ENCODE results near the gene PGAP3.

Gene PGAP3

GRCh38 chr17:39688945-39689344, 1.1 kb upstream of the PGAP3 start:
- DNase-seq (ENCODE audit: low spot score): no peak
- Histone ChIP-seq H3K4me3 (peak overlapping the region; percentile 90), H3K27ac (no peak overlapping the region)
- no peak for TF ChIP-seq CTCF (IDR thresholded peaks at IDR 0.05)

- DNase-seq (ENCODE audit: low spot score): peak; percentile 69
- no peak for TF ChIP-seq CTCF (IDR thresholded peaks at IDR 0.05)
- Histone ChIP-seq H3K4me3 (peak overlapping the region; percentile 90), H3K27ac (peak overlapping the region; percentile 93 to 98)
These were observed 598 bp upstream of the PGAP3 start for GRCh38 chr17:39688475-39688835.

- no peak for DNase-seq (ENCODE audit: low spot score)
- peak overlapping the region; percentile 93 to 98 for H3K27ac ChIP-seq
- TF ChIP-seq CTCF (IDR thresholded peaks at IDR 0.05): no peak
These were observed 734 bp downstream of the PGAP3 start for GRCh38 chr17:39687101-39687545.

GRCh38 chr17:39684369-39685192, 3.3 kb downstream of the PGAP3 start:
- Histone ChIP-seq H3K27ac (no peak overlapping the region), H3K4me3 (no peak overlapping the region)
- no peak for DNase-seq (ENCODE audit: low spot score)
- no peak for TF ChIP-seq CTCF (IDR thresholded peaks at IDR 0.05)

More at GRCh38 chr17:39687101-39687545, 734 bp downstream of the PGAP3 start:
- peak overlapping the region; percentile 90 for H3K4me3 ChIP-seq

GRCh38 chr17:39683295-39683939, 4.4 kb downstream of the PGAP3 start:
- no peak for TF ChIP-seq CTCF (IDR thresholded peaks at IDR 0.05)
- H3K4me3 ChIP-seq: no peak overlapping the region
- H3K27ac ChIP-seq: no peak overlapping the region
- no peak for DNase-seq (ENCODE audit: low spot score)

- Histone ChIP-seq H3K27ac (peak overlapping the region; percentile 87 to 96), H3K4me3 (no peak overlapping the region)
- DNase-seq (ENCODE audit: low spot score): no peak
- TF ChIP-seq CTCF (IDR thresholded peaks at IDR 0.05): no peak
These were observed 8.2 kb downstream of the PGAP3 start for GRCh38 chr17:39679521-39680192.

All from coronary artery (tissue), 2 donors.